ENCODE data around the gene SHC2.

SHC2 gene

GRCh38 chr19:372306-372890, 88.4 kb downstream of the SHC2 start:
- DNase-seq (ENCODE audit: extremely low read depth, low read depth): peak; percentile 59
- no peak for TF ChIP-seq CTCF (IDR thresholded peaks at IDR 0.05; ENCODE audit: low read depth, low read length, missing control alignments)
- H3K4me3 ChIP-seq (replicated peaks; ENCODE audit: low read depth, low read length): no peak overlapping the region

- DNase-seq (ENCODE audit: extremely low read depth, low read depth): no peak
- no peak for TF ChIP-seq CTCF (IDR thresholded peaks at IDR 0.05; ENCODE audit: low read depth, low read length, missing control alignments)
- no peak overlapping the region for H3K4me3 ChIP-seq (replicated peaks; ENCODE audit: low read depth, low read length)
Observed at GRCh38 chr19:371501-372168, 89.2 kb downstream of the SHC2 start.

- no peak for TF ChIP-seq CTCF (IDR thresholded peaks at IDR 0.05; ENCODE audit: low read depth, low read length, missing control alignments)
- no peak for DNase-seq (ENCODE audit: extremely low read depth, low read depth)
- H3K4me3 ChIP-seq (replicated peaks; ENCODE audit: low read depth, low read length): no peak overlapping the region
Observed at GRCh38 chr19:370641-371330, 90.0 kb downstream of the SHC2 start.

- H3K4me3 ChIP-seq (replicated peaks; ENCODE audit: low read depth, low read length): no peak overlapping the region
- no peak for DNase-seq (ENCODE audit: extremely low read depth, low read depth)
- no peak for TF ChIP-seq CTCF (IDR thresholded peaks at IDR 0.05; ENCODE audit: low read depth, low read length, missing control alignments)
Observed at GRCh38 chr19:369876-370275, 91.0 kb downstream of the SHC2 start.

- no peak for TF ChIP-seq CTCF (IDR thresholded peaks at IDR 0.05; ENCODE audit: low read depth, low read length, missing control alignments)
- no peak for DNase-seq (ENCODE audit: extremely low read depth, low read depth)
- no peak overlapping the region for H3K4me3 ChIP-seq (replicated peaks; ENCODE audit: low read depth, low read length)
Observed at GRCh38 chr19:369256-369655, 91.6 kb downstream of the SHC2 start.

GRCh38 chr19:368630-369024, 92.2 kb downstream of the SHC2 start:
- H3K4me3 ChIP-seq (replicated peaks; ENCODE audit: low read depth, low read length): no peak overlapping the region
- TF ChIP-seq CTCF (IDR thresholded peaks at IDR 0.05; ENCODE audit: low read depth, low read length, missing control alignments): no peak
- no peak for DNase-seq (ENCODE audit: extremely low read depth, low read depth)
